Glomerular endothelial cell (primary cell): ENCODE results near the gene HOXD3. TPM values are rescaled to one million over a fixed set of nuclear protein-coding genes. Genes with fewer than 3 reads are reported as not detected.

ENCODE experiments used
- DNase-seq: peaks from one replicate; pipeline ENCODE4 v3.0.0-alpha.2; 2011; ENCODE audit warnings: low read depth, low spot score; ENCODE audit errors: extremely low read depth
- total RNA-seq: library from RNA; depleted of rRNA; stranded (reverse); fragments of >200 nt; gene quantifications from 2 replicates; pipeline ENCODE4 v1.2.3, GENCODE V29; 2015

HOXD3 gene
- total RNA-seq, 1 donor from 2014 or later, result 7.2 TPM

DNA sequence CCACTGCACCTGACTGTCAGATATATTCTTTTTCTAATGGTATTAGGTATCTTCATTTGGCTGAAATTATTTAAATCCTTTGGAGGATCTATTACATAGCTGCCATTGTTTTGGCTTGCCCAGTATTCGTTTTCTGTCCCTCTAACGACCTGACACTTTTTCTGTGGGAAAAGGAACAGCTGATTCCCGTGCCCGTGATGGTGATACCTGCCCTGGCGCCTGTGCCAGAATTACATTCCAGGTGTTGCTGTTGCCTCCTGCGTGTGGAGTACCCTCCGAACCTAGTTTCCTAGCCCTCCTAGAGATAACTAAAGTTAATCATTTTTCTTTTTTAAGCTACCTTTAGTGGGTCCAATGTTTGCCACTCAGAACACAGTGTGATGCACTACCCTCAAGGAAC lies 45.4 kb downstream of the HOXD3 start:
- no peak for DNase-seq

GRCh38 chr2:176205126-176205525 lies 48.0 kb downstream of the HOXD3 start:
- DNase-seq, result no peak

- no peak for DNase-seq
These were observed 49.0 kb downstream of the HOXD3 start for GRCh38 chr2:176206136-176206535.

GRCh38 chr2:176206682-176207081 lies 49.6 kb downstream of the HOXD3 start:
- no peak for DNase-seq

DNA sequence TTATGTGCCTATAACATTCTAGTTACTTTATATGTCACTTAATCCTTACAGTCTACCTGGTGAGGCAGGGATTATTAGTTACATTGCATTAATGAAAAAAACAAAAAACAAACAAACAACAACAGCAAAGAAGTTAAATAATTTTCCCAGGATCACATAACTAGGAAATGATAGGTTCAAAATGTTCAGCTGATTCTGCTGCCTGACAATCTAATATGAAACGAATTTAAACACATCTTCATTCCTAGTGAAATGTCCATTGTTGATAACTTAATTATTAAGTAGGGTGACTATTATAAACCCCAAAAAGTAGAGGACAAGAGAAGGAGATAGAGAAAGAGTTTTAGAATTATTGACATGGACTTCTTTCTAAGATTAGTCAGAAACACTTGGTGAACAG lies 54.0 kb downstream of the HOXD3 start:
- no peak for DNase-seq

GRCh38 chr2:176212276-176212675 lies 55.2 kb downstream of the HOXD3 start:
- DNase-seq, result no peak

- DNase-seq, result no peak
These were observed 56.3 kb downstream of the HOXD3 start for GRCh38 chr2:176213406-176213805.

Other genes with a start within 250 kb of the HOXD3 start
- gene LNPK, start 155.0 kb upstream of the HOXD3 start, total RNA-seq, result 6.8 and 8.4 TPM in 2 replicates
- gene EVX2, start 73.3 kb upstream of the HOXD3 start, total RNA-seq, result not detected in 2 replicates
- gene HOXD13, start 64.6 kb upstream of the HOXD3 start, total RNA-seq, result not detected in 2 replicates
- gene HOXD12, start 57.5 kb upstream of the HOXD3 start, total RNA-seq, result not detected in 2 replicates
- 2.2 and 2.5 TPM in 2 replicates for gene HOXD11, start 50.0 kb upstream of the HOXD3 start, total RNA-seq
- gene HOXD10, start 40.5 kb upstream of the HOXD3 start, total RNA-seq, result 1.3 and 2.0 TPM in 2 replicates
- gene HOXD9, start 34.6 kb upstream of the HOXD3 start, total RNA-seq, result 4.7 and 7.6 TPM in 2 replicates
- gene HOXD8, start 27.6 kb upstream of the HOXD3 start, total RNA-seq, result 14.2 and 18.9 TPM in 2 replicates
- gene HOXD4, start 5.8 kb upstream of the HOXD3 start, total RNA-seq, result 5.5 and 12.4 TPM in 2 replicates
- gene HOXD1, start 31.4 kb downstream of the HOXD3 start, total RNA-seq, result 19.0 and 38.6 TPM in 2 replicates
- 46.3 and 48.2 TPM in 2 replicates for gene MTX2, start 112.1 kb downstream of the HOXD3 start, total RNA-seq